PC-9 (cell line): ENCODE measurements around the gene GRIK3.

Experiments
- CTCF ChIP-seq: fragments of 200-600 bp; sonication (generic); conservative IDR thresholded peaks from 2 replicates; pipeline ENCODE4 v1.6.1; 2017; ENCODE audit warnings: mixed run types, antibody characterized with exemption, mild to moderate bottlenecking, moderate library complexity
- EZH2 ChIP-seq: fragments of 200-600 bp; sonication (generic); IDR thresholded peaks from 2 replicates; pipeline ENCODE4 v1.8.0; 2017; ENCODE audit warnings: antibody characterized with exemption, low read depth

- TF ChIP-seq CTCF = no peak
- TF ChIP-seq EZH2 = no peak
Measured at GRCh38 chr1:36918604-36919003, 115.7 kb downstream of the GRIK3 start.
